Measurements from ENCODE around the gene PANX2. TPM values are rescaled to one million over a fixed set of nuclear protein-coding genes. Genes with fewer than 3 reads are reported as not detected.

The PANX2 gene
- total and polyA plus RNA-seq, 2 of the 13 experiments (the other 11 are each of a cell fraction or from before 2014, with no cell fraction given) = 0.15 to 1.1 TPM

DNA sequence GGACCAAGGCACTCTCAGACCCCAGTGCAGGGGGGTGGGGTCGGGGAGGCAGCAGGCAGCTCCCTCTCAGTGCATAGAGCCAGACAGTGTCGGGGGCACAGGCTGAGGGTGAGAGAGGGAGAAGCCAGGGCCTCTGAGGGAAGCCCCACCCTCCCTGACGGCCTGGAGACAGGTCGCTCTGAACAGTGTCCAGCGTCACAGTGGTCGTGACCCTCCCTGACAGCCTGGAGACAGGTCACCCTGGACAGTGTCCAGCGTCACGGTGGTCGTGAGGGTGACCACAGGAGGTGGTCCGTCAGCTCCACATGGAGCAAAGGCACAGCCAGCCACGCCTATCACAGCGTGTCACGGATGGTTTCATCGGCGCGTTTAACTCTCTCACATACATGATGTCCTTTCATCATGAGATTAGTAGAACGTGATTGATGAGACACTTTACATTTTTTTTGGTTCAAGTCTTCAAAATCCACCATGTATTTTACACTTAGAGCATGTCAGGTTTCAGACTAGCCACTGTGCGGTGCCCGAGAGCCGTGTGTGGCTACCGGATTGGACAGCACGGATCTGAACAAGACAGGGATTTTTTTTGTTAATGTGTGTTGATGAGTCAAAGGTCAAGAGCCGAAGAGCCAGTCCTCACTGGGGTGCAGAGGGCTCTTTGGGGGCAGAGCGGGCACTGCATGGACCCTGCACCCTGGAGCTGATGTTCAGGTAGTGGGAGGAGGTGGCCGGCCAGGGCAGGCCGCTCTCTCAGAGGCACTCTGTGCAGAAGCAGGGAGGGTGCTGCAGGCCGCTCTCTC is 23.9 kb upstream of the PANX2 start (continued):
- TF ChIP-seq KDM1A (CRISPR knock-in tag; IDR thresholded peaks at IDR 0.05) (no peak), ZFAT (CRISPR knock-in tag; conservative IDR thresholded peaks at IDR 0.05) (no peak), DNMT1 (CRISPR knock-in tag; IDR thresholded peaks at IDR 0.05) (no peak), FOXJ3 (CRISPR knock-in tag; IDR thresholded peaks at IDR 0.05; ENCODE audit: borderline replicate concordance) (no peak; the same call in 1 of the 2 replicates), ZNF530 (CRISPR knock-in tag; IDR thresholded peaks at IDR 0.05; ENCODE audit: low read depth) (no peak), CERS6 (CRISPR knock-in tag; IDR thresholded peaks at IDR 0.05) (no peak), BORCS8-MEF2B (CRISPR knock-in tag; IDR thresholded peaks at IDR 0.05) (peak; percentile 48; the same call in 1 of the 2 replicates), ZNF788 (CRISPR knock-in tag; IDR thresholded peaks at IDR 0.05; ENCODE audit: borderline replicate concordance) (peak; percentile 30; the same call in 1 of the 2 replicates), SOX13 (IDR thresholded peaks at IDR 0.05) (no peak), SOX13 (CRISPR knock-in tag; conservative IDR thresholded peaks at IDR 0.05 in 1 of 2, IDR thresholded peaks at IDR 0.05 in 1 of 2) (no peak; a peak in 1 of 4 replicates), FOXM1 (CRISPR knock-in tag; IDR thresholded peaks at IDR 0.05) (no peak), TOPORS (CRISPR knock-in tag; IDR thresholded peaks at IDR 0.05) (0 out of 2 replicates have a peak, but pooled peaks have one; percentile 22), ZNF234 (CRISPR knock-in tag; conservative IDR thresholded peaks at IDR 0.05) (no peak), ERF (CRISPR knock-in tag; IDR thresholded peaks at IDR 0.05) (peak; percentile 18; the same call in 1 of the 2 replicates), TMF1 (CRISPR knock-in tag; IDR thresholded peaks at IDR 0.05; ENCODE audit: low read depth) (0 out of 2 replicates have a peak, but pooled peaks have one; percentile 25), ZNF460 (CRISPR knock-in tag; IDR thresholded peaks at IDR 0.05; ENCODE audit: borderline replicate concordance) (no peak), ZHX1 (CRISPR knock-in tag; IDR thresholded peaks at IDR 0.05; ENCODE audit: low read depth) (peak; percentile 60; the same call in 1 of the 2 replicates)
- TF ChIP-seq, protein P1, sequence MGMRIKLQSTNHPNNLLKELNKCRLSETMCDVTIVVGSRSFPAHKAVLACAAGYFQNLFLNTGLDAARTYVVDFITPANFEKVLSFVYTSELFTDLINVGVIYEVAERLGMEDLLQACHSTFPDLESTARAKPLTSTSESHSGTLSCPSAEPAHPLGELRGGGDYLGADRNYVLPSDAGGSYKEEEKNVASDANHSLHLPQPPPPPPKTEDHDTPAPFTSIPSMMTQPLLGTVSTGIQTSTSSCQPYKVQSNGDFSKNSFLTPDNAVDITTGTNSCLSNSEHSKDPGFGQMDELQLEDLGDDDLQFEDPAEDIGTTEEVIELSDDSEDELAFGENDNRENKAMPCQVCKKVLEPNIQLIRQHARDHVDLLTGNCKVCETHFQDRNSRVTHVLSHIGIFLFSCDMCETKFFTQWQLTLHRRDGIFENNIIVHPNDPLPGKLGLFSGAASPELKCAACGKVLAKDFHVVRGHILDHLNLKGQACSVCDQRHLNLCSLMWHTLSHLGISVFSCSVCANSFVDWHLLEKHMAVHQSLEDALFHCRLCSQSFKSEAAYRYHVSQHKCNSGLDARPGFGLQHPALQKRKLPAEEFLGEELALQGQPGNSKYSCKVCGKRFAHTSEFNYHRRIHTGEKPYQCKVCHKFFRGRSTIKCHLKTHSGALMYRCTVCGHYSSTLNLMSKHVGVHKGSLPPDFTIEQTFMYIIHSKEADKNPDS (CRISPR knock-in tag; IDR thresholded peaks at IDR 0.05) = no peak
- TF ChIP-seq, protein P2, sequence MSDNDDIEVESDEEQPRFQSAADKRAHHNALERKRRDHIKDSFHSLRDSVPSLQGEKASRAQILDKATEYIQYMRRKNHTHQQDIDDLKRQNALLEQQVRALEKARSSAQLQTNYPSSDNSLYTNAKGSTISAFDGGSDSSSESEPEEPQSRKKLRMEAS (IDR thresholded peaks at IDR 0.05) = peak; percentile 46; the same call in 1 of the 2 replicates
- TF ChIP-seq, protein P3, sequence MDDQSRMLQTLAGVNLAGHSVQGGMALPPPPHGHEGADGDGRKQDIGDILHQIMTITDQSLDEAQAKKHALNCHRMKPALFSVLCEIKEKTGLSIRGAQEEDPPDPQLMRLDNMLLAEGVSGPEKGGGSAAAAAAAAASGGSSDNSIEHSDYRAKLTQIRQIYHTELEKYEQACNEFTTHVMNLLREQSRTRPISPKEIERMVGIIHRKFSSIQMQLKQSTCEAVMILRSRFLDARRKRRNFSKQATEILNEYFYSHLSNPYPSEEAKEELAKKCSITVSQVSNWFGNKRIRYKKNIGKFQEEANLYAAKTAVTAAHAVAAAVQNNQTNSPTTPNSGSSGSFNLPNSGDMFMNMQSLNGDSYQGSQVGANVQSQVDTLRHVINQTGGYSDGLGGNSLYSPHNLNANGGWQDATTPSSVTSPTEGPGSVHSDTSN (CRISPR knock-in tag; IDR thresholded peaks at IDR 0.05; ENCODE audit: borderline replicate concordance) = no peak

Measured in HepG2 (cell line).